GM23338 (cell line): ENCODE results near the gene ZNF219.

ENCODE experiments used
- CTCF ChIP-seq, 2 experiments: fragments of 200-600 bp in 1 of 2; sonication (generic) in 1 of 2; conservative IDR thresholded peaks; 2 replicates each; pipeline versions ENCODE4 v1.5.1 to v1.6.1; 2016 to 2017; ENCODE audit warnings: antibody characterized with exemption in 2 of 2, low read depth in 2 of 2, mild to moderate bottlenecking in 2 of 2, moderate library complexity in 1 of 2
- ETS1 ChIP-seq: IDR thresholded peaks from 2 replicates; pipeline ENCODE4 v1.6.1; 2016; ENCODE audit warnings: antibody characterized with exemption
- EZH2 ChIP-seq: fragments of 200-600 bp; sonication (generic); IDR thresholded peaks from one replicate; pipeline ENCODE4 v1.8.0; 2017; ENCODE audit warnings: antibody characterized with exemption, mild to moderate bottlenecking, low read depth; ENCODE audit not compliant: unreplicated experiment
- EZH2phosphoT487 ChIP-seq: fragments of 200-600 bp; sonication (generic); IDR thresholded peaks from one replicate; pipeline ENCODE4 v1.8.1; 2018; ENCODE audit warnings: antibody characterized with exemption; ENCODE audit not compliant: unreplicated experiment
- POLR2AphosphoS5 ChIP-seq: IDR thresholded peaks from 2 replicates; pipeline ENCODE4 v1.6.1; 2016; ENCODE audit warnings: antibody characterized with exemption, low read depth

GRCh38 chr14:21058903-21059302 lies 39.6 kb downstream of the ZNF219 start:
- TF ChIP-seq CTCF (conservative IDR thresholded peaks at IDR 0.05; ENCODE audit: low read depth in 2 of 2) = no peak
- no peak for TF ChIP-seq EZH2
- no peak for TF ChIP-seq POLR2AphosphoS5
- no peak for TF ChIP-seq ETS1
- TF ChIP-seq EZH2phosphoT487 = no peak
